ENCODE results near the gene BUB1.

DNA sequence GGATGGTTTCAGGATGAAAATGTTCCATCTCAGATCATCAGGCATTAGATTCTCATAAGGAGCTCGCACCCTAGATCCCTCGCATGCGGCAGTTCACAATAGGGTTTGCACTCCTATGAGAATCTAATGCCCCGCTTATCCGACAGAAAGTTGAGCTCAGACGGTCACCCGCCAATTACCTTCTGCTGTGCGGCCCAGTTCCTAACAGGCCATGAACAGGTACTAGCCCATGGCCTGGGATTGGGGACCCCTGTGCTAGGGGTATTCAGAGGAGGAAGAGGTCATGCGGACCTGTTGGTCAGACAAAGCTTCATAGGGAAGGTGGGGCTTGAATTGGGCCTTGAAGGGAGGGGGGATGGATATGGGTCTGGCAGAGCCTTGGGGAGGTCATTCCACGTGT lies 4.4 kb upstream of the BUB1 start:
- TF ChIP-seq EP300 (conservative IDR thresholded peaks at IDR 0.05; ENCODE audit: poor library complexity, severe bottlenecking) (no peak), RAD21 (conservative IDR thresholded peaks at IDR 0.05) (no peak), CTCF (IDR thresholded peaks at IDR 0.05; ENCODE audit: poor library complexity, severe bottlenecking) (no peak), POLR2AphosphoS5 (IDR thresholded peaks at IDR 0.05) (no peak), EZH2 (IDR thresholded peaks at IDR 0.05; ENCODE audit: borderline replicate concordance, insufficient read depth, low read length, poor library complexity, severe bottlenecking) (no peak)
